Astrocyte of the spinal cord (primary cell): ENCODE measurements around the gene SMTNL2.
A peak's percentile ranks its signal among the peaks of the same experiment; 100 is the strongest.

Experiments used
- DNase-seq: peaks from one replicate; pipeline ENCODE4 v3.0.0; 2011; ENCODE audit warnings: low read depth, low spot score
- H3K4me3 ChIP-seq: 2 replicates; pipeline ENCODE4 v1.5.1; 2011; ENCODE audit warnings: low read depth, mild to moderate bottlenecking, low read length, moderate library complexity
- CTCF ChIP-seq: IDR thresholded peaks from 2 replicates; pipeline ENCODE4 v1.5.1; 2012; ENCODE audit warnings: low read depth, mild to moderate bottlenecking, low read length, inconsistent platforms
- in situ Hi-C: cut with HindIII; loops from 2 replicates; pipeline ENCODE4 v1.10.0; 2017; ENCODE audit warnings: low sequenced_read_pairs

Gene SMTNL2

DNA sequence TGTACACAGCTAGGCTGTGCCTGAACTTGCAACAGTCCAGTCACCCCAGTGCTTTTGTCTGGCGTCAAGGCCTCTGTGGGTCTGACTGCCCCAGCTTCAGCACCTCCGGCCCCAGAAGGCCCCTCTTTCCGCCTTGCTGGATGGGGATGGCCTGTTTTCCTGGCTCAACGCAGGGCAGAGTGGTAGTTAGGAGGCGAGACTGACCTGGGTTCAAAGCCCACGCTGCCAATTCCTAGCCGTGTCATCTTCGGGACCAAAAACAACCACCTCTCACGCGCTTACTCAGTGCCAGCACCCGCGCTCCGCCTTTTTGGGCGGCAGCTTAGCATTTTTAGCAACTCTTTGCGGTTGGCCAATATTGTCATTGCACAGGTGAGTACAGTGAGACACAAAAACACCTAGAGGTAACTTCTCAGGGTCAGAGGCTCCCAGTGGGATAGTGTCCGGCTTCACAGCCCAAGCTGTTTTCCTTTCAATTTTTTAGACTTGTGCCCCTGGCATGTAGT lies 33.7 kb upstream of the SMTNL2 start:
- DNase-seq: no peak
- no peak overlapping the region for H3K4me3 ChIP-seq
- in situ Hi-C loops: no loop called here
- TF ChIP-seq CTCF: no peak

- in situ Hi-C loops: no loop called here
- H3K4me3 ChIP-seq: no peak overlapping the region
- no peak for TF ChIP-seq CTCF
- no peak for DNase-seq
These were observed 33.2 kb upstream of the SMTNL2 start for GRCh38 chr17:4551141-4551540.

- TF ChIP-seq CTCF: no peak
These were observed 32.4 kb upstream of the SMTNL2 start for GRCh38 chr17:4551796-4552525.

GRCh38 chr17:4553669-4554068 lies 30.7 kb upstream of the SMTNL2 start:
- in situ Hi-C loops: no loop called here
- TF ChIP-seq CTCF: no peak
- DNase-seq: no peak
- peak overlapping the region; percentile 98 for H3K4me3 ChIP-seq

More at GRCh38 chr17:4551796-4552525, 32.4 kb upstream of the SMTNL2 start:
- in situ Hi-C loops: no loop called here
- H3K4me3 ChIP-seq: no peak overlapping the region
- no peak for DNase-seq

DNA sequence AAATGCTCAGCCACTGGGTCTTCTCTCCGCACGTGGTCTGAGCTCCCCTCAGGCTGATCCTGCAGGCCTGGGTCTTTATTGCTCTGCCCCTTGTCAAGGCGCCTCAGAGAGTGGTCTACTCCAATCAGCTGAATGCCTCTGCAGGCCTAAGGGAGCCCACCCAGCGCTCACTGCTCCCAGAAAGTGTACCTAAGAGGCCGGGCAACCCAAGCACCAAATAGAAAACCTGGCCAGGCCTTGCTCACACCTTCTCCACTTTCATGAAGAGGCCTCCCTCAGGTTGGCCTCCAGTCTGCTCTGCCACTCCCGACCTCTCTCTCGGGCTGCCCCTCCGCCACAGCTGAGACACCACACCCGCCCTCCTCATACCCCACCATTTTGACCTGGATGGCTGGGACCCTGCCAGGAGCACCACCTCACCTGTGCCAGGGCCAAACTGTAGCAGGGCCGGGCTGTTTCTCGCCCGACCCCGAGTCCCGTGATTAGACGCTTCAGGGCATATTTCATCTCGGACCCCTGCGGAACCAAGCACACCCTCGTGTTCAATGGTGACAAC lies 29.8 kb upstream of the SMTNL2 start:
- H3K4me3 ChIP-seq: peak overlapping the region; percentile 98
- in situ Hi-C loops: no loop called here
- TF ChIP-seq CTCF: no peak
- no peak for DNase-seq

GRCh38 chr17:4554997-4555799 lies 29.1 kb upstream of the SMTNL2 start, which contains the start of gene MYBBP1A:
Gene MYBBP1A, minus strand, starts transcription at chr17:4555384. Its CDS starts 60 bp downstream, at chr17:4555324.
- no peak for TF ChIP-seq CTCF
- in situ Hi-C loops: no loop called here
- peak within 1 kb of the TSS; percentile 98 for H3K4me3 ChIP-seq
- DNase-seq: peak; percentile 92
